GM21619 (cell line): ENCODE data around the gene SMPD4.
"Not testable (repeated sequence)": the region's sequence is repeated elsewhere in the genome, so short reads cannot be mapped to it uniquely, and the experiment has no call there.

ENCODE experiments used
- ATAC-seq: cut with Tn5 transposase; IDR thresholded peaks from one replicate; pipeline ENCODE4 v1.9.1; 2021; ENCODE audit not compliant: unreplicated experiment

The SMPD4 gene

DNA sequence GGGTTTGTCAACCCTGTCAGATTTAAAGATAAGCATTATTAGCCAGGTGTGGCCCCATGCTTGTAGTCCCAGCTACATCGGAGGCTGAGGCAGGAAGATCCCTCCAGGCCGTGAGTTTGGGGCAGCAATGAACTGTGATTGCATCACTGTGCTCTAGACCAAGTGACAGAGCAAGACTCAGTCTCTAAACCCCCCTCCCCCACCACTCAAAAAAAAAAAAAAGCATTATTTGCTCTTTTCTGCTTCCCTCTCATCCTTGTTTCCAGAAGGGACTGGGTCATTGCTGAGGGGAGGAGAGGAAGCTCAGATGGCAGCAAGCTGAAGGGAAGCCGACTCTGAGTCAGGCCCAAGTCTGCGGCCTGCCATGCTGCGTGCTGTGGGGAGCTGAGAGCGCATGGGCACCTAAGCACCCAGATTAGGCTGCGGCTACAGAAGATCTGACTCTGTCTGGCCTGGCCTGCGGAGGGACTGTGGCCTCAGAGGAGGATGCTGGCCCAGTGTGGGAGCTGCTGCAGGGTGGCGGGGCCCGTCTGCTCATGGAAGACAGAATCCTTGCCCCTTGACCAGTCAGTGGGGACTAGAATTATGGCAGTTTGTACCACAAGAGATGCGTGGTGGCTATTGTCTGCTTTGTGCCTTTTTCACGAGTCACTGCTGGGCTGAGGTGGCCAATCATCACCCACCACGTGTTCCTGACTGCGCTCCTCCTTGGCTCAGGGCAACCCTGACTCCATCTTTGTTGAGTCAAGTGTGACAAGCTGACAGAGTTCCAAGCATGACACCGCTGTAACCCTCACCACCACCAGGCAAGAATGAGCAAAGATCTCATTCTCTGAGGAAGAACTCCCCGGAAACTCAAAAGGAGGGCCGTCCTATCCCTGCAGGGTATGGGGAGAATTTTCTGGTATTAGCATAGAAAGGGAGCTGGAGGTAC, 6.7 kb upstream of the SMPD4 start:
- ATAC-seq: not testable (repeated sequence)

DNA sequence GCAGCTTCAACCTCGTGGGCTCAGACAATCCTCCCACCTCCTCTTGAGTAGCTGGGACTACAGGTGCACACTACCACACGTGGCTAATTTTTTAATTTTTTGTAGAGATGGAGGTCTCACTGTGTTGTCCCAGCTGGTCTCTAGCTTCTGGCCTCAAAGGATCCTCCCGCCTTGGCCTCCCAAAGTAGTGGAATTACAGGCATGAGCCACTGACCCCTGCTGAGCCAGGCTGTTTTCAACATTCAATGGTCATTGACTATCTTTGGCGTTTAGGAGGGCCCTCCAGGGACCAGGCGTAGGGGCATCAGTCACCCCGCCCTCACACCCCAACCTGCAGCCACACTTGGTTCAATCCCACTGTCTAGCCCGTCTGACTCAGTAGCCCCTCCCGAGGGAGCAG, 5.9 kb upstream of the SMPD4 start:
- ATAC-seq: no peak

DNA sequence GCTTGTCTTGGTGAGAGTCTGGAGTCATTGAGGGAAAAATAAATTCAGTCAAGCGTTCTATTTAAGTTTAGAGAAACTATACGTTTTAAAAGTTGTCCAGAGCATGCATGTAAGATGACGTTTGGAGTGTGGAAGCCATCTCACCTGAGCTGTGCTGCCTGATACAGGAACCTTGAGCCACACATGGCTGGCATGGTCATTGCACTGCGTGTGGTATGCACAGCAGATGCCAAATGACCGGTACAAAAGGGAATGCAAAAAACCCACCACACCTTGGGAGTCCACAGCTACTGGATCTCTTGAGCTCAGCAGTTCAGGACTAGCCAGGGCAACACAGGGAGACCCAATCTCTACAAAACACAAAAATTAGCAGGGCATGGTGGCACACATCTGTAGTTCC, 5.0 kb upstream of the SMPD4 start:
- ATAC-seq: no peak

DNA sequence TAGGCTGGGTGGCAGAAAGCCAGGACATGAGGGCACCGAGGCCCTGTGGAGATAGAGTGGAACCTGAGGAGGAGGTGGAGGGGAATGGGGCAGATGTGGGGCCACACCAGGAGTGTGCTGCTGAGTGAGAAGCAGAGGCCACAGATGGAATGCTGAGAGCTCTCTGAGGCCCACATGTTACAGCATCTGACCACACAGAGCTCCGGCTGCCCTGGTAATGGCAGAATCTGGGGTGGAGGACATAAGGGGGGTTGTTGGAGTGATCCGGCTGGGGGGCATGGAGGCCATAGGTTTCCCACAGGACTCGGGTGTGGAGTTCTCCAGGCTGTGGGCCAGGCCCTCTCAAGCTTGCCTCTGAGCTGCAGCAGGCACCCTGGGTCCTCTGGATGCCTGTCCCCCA, 4.5 kb upstream of the SMPD4 start:
- no peak for ATAC-seq

DNA sequence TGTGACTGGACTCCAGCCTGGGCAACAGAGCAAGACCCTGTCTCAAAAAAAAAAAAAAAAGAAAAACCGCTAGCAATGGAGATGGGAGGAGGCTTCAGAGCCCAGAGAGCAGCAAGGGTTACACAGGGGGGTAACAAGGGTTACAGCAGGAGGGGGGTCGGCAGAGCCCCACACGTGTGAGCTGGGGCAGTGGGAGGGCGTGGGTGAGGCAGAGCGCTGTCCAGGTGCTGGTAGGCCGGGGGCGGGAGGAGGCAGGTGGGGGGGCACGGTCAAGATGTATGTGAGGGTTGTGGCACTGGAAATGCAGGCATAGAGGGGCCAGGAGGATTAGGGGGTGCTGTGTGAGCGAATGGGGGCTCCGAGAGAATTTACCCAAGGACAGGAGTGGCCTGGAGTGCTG, 4.0 kb upstream of the SMPD4 start:
- no peak for ATAC-seq

DNA sequence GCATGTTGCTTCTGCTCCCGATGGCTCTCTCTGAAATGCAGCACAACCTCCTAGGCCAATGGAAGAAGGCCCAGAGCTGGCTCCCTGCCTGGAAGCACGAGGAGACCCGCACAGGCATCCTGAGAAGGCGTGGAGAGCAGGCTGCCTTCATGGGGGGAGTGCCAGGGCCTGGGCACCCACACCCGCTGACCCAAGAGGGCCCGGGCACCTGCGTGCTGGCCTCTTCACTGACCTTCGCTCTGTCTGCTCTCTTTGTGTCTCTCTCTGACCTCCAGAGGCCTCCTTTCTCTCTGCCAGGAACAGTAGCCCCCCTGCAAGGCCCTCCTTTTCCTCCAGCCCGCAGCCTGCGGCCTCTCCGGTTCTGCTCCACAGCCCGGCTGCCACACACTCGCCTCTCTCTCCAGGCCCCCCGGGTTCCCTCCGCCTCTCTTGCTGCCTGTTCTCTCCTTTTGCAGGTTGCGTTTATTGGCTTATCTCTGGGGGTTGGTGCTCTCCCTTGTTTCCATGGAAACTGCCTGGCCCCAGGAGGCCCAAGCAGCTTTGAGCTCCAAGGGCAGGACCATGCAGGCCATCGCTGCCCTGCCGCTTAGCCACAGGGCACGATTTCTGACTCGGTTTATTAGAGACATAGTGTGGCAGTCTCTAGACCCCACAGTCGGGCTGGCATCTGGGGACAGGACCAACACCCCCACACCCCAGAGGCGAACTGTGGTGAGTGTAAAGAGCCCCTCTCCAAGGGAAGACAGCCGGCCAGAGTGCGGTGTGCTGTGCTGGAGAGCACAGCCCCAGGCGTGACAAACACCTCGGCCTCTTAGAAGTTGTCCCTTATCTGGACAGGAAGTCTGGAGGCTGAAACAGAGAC, 2.3 kb upstream of the SMPD4 start:
- no peak for ATAC-seq

DNA sequence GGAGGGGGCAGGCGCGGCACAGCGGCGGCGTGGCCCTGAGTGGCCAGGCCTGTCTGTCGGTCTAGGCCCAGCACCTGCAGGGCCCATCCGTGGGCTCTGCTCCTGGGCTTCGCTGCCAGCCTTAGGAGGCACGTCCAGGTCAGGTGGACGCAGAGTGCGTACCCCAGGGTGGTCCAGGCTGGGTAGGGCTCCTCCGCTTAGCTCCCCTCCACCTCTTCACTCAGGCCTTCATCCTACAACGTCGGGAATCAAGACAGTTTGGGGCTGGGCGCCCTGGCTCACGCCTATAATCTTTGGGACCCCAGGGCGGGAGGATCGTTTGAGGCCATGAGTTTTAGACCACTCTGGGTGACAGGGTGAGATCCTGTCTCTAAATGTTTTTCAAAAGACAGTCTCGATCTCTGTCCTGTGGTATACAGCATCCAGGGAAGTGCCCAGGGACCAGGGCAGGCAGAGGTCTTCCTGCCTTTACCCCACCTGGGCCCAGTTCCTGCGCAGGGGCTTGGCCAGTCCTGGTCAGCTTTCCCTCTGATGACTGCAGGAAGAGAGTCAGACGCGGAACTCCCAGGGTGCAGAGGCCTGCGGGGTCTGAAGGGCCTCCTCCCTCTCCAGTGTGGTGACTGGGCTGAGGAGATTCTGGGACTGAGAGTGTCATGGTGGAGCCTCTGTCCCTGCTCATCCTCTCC, 1.6 kb upstream of the SMPD4 start:
- not testable (repeated sequence) for ATAC-seq

DNA sequence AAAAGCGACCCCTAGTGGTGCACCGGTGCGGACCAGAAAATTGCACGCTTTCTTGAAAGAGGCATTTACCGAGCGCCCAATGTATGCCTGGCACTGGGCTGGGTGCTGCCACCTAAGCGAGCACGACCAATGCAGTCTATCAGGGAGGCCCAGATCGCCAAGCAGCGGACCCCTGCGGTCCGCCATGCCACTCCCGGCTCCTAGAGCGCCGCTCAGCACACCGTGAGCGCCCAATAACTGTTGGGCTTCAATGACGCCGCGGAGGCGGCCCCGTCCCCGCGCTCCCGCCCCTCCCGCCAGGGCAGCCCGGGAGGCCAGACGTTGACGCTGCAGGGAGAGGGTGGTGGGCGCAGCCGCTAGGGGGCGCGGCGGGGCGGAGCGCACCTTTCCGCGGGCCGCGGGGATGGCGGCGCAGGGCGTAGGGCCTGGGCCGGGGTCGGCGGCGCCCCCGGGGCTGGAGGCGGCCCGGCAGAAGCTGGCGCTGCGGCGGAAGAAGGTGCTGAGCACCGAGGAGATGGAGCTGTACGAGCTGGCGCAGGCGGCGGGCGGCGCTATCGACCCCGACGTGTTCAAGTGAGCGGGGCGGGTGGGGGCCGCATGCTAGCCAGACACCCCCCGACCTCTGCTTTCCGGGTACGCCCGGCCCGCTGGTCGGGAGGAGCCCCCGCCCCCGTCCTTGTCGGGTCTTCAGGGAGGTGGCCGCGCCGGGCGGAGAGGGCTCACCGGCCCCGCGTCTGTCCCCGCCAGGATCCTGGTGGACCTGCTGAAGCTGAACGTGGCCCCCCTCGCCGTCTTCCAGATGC, 679 bp upstream of the SMPD4 start, which contains the start of gene MZT2B:
TSS of gene MZT2B (plus strand) at position 383 of the 803 bp plus-strand sequence. CDS start at position 404, 21 bp downstream.
- ATAC-seq: peak; percentile 82

DNA sequence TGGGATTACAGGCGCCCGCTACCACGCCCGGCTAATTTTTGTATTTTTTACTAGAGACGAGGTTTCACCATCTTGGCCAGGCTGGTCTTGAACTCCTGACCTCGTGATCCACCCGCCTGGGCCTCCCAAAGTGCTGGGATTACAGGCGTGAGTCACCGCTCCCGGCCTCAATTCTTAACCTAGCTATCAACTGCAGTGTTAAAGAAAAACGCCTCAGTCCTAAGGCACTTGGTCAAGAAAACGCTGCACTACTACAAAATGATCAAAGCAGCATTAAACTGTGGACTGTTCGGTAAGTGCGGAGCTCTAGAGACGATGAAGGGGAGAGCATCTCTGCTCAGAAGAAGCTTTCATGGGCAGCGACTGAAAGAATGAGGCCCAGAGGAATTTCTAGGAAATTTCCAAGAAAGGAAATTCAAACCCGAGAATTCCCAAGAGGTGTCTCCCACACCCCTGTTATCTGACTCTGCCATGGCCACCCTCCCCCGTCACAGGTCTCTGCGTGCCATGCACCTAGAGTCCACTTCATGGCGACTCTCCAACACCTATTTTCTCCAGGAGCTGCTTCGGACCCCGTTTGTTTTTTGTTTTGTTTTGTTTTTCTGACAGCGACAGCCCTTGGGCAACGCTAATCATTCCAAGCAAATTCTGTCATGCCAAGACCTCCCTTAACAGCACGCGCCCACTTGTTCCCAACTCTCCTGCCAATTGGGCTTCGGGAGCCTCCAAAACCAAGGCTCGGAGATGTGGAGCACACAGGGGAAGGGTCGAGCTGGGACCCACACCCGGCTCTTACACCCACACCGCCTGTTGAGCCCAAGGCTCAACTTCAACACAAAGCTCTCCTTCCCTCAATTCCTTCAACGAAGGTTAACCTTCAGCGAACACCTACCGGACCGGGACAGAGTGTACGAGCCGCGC, 738 bp downstream of the SMPD4 start:
- not testable (repeated sequence) for ATAC-seq

DNA sequence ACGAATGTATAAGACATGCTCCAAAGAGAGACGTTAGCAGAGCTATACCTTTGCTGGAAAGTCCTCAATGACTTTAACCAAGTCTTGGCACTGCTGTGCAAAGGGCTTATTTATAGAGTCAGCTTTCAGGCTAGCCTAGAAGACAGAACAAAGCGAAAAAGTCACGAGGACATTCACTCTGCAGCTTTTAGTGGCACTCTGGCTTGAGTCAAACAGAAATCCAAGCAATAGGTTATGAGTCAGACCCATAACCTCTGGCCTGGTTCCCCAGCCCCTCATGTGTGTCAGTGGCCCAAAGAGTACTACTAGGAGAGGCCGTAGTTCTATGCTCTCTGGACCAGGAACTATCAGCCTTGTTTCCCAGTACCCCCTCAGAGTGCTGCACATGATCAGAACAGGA, 6.5 kb downstream of the SMPD4 start:
- not testable (repeated sequence) for ATAC-seq

DNA sequence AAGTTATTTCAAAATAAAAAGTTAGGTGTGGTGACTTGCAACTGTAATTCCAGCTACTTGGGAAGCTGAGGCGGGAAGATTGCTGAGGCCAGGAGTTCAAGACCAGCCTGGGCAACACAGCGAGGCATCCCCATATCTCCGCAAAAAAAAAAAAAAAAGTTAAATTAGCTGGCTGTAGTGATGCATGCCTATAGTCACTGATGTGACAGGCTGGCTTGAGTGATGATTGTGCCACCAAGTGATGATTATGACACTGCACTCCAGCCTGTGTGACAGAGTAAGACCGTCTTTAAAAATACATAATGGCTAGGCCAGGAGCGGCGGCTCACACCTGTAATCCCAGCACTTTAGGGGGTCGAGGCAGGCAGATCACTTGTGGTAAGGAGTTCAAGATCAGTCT, 11.5 kb downstream of the SMPD4 start:
- no peak for ATAC-seq

DNA sequence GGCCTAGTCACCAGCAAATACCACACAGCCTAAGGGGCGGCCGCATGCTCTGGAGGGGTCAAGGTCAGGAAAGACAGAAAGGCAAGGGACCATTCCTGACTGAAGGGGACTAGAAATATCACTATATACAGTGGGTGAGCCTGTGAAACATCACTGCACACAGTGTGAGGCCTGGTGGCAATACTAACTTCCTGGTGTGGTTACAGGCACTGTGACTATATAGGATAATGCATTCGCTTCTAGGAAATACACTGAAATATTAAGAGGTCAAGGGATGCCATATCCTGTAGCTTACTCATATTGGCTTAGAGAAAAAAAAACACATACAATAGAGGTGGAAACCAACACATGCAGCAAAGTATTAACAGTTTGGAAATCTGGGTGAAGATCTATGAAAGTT, 12.2 kb downstream of the SMPD4 start:
- not testable (repeated sequence) for ATAC-seq

DNA sequence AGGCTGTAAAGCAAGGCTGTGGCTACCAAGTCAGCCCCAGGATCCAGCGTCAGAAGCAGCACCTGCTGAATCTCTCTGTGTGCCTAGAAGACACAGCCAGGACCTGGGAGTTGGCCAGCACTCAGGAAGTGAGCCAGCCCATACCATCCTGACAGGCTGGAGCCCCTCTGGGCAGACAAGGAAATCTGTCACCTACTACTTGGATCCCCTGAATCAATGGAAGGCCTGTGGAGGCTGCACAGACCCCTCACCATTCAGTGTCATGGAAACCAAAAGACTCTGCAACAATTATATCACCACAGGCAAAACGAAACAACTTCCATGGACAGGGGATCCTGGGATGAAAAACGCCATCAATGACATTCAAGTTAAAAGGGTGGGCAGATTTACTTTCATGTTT, 14.8 kb downstream of the SMPD4 start:
- not testable (repeated sequence) for ATAC-seq

DNA sequence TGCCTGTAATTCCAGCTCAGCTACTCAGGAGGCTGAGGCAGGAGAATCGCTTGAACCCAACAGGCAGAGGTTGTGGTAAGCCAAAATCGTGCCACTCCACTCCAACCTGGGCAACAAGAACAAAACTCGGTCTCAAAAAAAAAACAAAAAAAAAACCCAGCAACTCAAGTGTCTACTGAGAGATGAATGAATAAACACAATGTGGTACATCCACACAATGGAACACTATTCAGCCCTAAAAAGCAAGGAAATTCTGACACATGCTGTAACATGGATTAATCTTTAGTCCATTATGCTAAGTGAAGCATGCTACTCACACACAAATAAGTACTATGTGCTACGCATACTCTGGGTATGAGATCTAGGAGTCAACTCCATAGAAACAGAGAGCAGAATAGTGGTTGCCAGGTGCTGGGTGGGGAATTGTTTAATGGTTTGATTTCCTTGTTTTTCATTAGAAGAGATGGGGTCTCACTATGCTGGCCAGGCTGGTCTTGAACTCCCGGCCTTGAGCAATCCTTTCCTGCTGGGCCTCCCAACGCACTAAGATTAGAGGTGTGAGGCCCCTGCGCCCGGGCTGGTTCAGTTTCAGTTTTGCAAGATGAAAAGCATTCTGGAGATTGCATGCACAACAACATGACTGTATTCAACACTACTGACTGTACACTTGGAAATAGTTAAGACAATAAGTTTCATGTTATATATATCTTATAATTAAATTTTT, 15.9 kb downstream of the SMPD4 start:
- ATAC-seq: no peak

DNA sequence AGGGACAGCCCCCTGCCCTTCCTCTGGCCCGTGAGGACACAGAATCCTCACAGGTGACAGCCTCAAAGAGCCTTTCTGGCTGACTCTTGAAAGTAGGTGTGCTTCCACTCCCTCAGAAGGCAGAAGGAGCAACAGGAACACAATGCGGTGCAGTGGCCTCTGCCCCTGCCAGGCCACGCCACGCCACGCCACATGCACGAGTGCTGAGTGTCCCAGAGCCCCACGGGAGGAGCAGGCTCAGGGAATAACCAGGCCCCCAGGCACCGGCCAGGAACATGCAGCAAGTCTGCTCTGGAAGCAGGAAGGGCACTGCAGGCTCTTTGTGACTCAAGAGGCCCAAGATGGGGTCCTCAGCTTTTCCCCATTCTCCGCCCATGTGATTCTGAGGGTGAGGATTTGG, 18.4 kb downstream of the SMPD4 start:
- ATAC-seq: no peak

DNA sequence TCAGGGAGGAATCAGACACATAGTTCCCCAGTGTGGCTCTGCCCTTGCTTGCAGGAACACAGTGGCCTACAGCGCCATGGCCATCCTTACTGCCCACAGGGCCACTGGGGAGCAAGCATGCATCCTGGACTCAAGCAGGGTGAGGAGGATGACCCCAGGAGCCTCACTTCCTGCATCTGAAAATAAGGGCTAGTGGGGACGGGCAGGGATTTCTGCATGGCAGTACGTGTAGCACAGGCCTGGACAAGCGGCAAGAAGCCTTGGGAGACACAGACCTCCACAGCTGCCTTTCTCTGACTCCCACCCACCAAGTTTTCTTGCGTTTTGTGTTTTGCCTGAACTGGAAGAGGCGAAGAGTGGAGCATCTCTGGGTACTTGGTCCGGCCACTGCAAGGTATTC, 18.9 kb downstream of the SMPD4 start:
- ATAC-seq: not testable (repeated sequence)

DNA sequence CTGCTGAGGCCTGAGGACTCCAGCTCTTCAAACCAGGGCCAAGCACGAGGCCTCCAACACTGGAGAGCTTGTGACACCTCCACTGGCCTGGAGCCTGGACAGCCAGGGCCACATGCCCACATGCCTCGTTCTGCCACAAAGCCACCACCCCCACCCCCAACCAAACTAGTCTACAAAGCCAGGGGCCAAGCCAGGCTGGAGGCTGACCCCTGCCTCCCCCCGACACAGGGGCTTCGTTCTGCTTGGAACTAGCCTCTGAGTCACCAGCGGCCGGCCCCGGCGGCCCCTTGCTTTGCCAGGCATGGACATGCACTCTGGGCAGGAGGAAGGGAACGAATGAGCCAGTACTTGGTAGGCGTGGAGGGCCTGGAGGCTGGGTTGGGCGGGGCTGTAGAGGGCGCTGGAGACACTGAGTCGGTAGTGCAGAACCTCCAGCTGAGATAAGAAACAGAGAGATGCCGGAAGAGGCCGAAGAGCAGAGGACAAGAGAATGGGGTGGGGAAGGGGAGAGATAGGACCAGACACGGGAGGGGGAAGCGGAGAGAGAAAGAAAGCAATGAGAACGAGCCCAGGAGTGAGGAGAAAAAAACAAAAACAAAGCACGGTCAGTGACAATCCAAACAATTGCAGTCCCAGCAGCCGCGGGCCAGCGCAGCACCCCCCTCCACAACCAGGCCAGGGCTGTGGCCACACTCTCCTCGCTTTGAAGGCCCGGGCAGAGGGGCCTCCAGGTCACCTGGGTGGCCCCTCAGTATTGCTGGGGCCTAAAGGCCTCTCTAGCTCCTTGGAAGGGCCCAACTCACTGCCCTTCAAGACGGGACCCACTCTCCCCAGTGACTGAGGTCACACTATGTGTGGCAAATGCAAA, 20.3 kb downstream of the SMPD4 start:
- ATAC-seq: not testable (repeated sequence)

DNA sequence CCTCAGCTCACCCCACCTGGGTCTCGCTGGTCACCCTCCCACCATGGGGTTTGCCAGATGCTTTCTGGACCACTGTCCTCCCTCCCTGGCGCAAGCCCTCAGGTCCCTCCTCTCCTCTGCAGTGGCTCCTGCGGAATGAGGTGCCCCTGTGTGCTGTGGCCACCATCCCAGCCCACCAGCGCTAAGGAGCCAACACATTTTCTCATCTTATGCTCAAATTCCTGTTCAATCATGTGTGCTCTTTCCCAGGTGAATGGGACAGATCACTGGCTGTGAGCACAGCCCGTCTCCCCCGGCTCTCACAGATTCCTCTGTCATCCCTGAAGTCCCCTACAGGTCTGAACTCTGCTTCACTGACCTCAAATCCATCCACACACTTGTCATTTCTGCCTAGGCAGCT, 21.3 kb downstream of the SMPD4 start:
- no peak for ATAC-seq
